ENCODE data around the gene TBX4.
"Not testable (repeated sequence)": the region's sequence is repeated elsewhere in the genome, so short reads cannot be mapped to it uniquely, and the experiment has no call there.

Gene TBX4

DNA sequence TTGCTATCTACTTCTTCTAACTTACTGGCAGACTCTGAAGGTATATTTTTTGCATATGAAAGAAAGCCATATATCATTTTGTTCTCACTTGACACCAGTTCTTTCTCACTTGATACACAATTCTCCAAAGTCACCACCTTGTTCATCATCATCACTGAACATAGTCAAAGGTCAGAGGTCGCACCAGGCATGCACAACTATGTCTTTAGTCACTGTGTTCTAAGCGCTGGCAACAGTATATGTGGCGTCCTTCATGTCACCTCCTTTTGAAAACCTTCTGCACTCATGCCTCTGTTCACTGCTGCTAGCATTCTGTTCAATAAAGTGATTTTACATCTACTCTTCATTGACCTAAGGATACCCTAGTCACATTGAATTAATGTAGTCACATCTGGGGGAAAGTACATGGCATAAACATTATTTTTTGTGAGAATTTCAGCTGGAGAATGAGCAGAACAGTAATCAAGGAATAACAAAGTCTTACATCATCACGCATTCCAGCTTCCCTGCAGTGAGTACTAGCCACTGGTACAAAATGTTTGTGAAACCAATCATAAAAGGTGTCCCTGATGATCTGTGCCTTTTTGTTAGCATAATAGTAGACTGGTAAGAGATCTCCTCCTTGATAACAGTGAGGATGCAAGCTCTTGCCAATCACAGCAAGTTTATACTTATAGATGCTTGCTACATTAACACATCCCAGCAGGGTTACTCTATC lies 20.5 kb upstream of the TBX4 start:
- no peak for DNase-seq

DNA sequence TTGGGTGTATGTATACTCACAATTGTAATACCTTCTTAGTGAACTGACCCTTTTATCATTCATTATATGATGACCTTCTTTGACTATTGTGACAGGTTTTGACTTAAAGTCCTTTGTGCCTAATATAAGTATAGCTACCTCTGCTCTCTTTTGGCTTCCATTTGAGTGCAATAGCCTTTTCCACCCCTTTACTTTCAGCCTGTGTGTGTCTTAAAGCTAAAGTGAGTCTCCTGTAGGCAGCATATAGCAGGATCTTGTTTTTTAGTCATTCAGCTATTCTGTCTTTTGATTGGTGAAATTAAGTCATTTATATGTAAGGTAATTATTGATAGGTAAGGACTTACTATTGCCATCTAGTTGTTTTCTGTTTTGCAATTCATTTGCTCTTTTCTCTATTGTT lies 15.9 kb upstream of the TBX4 start:
- no peak for DNase-seq

DNA sequence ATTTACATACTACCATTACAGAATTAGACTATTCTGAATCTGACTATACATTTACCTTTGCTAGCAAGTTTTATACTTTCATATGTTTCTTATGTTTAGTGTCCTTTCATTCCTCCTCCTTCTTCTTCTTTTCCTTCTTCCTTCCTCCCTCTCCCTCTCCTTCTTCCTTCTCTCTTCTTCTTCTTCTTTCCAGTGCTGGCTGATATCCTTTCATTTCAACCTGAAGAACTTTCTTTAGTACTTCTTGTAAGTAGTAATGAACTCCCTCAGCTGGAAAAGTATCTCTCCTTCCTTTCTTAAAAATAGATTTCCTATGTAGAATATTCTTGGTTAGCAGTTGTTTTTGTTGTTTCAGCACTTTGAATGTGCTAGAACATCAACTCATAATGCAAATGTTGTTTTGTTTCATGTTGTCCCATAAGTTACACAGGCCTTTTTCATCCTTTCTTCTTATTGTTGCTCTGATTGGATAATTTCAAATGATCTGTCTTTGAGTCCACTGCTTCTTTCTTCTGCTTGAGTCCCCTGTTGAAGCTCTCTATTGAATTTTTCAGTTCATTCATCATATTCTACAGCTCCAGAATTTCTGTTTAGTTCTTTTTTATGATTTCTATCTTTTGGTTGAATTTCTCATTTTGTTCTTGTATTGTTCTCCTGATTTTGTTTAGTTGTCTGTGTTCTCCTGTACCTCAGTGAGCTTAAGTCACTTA lies 15.1 kb upstream of the TBX4 start:
- DNase-seq: no peak

DNA sequence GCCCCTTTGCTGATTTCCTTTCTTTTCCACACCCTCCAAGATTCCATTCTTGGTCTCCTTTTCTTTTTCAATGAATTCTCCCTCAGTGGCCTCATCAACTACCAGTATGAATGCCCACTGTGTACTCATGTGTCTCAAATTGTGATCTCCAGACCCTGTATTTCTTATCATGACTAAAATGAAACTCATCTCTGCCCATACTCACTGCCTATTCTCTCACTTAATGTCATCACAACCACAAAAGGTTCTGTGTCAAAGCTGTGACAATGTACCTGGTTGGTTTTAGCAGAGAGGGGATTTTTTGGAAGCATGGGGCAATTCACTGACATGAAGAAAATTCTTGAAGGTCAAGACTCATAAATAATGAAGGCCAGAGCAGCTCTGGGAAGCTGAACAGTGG lies 11.5 kb upstream of the TBX4 start:
- DNase-seq: no peak

DNA sequence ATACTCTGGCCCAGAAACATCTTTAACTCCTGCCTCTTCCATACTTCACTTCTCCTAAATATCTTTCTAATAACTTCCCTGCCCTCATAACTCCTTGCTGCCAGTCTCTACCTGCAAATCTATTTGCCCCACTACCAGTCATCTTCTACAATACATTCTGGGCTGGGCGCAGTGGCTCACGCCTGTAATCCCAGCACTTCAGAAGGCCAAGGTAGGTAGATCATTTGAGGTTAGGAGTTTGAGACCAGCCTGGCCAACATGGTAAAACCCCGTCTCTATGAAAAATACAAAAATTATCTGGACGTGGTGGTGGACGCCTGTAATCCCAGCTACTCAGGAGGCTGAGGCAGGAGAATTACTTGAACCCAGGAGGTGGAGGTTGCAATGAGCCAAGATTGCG lies 10.7 kb upstream of the TBX4 start:
- not testable (repeated sequence) for DNase-seq

DNA sequence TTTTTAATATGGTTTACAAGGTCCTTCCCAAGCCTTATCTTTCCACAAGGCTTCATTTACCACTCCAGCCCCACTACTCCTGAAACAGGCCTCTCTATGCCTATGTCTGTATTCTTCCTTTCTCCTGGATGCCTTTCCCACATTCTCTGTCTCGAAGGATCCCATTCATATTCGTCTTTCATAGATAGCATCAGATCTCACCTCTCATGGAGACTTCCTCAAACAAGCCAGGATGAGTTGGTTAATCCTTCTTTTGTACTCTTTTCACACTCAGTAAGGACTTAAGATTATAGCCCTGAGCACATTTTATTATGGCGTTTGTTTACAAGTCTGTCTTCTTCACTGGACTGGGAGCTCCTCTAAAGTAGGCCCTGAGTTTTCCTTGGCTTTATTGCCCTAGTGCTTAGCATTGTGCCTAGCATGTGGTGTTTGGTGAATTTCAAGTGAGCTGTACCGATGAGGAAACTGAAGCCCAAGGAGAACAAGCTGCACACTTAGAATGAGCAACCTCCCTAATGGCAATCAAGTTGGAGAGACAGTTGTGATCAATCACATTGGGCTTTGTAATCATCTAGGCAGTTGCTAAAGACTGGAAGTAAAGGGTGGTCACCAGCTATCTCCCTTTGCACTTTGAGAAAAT lies 10.0 kb upstream of the TBX4 start:
- no peak for DNase-seq

DNA sequence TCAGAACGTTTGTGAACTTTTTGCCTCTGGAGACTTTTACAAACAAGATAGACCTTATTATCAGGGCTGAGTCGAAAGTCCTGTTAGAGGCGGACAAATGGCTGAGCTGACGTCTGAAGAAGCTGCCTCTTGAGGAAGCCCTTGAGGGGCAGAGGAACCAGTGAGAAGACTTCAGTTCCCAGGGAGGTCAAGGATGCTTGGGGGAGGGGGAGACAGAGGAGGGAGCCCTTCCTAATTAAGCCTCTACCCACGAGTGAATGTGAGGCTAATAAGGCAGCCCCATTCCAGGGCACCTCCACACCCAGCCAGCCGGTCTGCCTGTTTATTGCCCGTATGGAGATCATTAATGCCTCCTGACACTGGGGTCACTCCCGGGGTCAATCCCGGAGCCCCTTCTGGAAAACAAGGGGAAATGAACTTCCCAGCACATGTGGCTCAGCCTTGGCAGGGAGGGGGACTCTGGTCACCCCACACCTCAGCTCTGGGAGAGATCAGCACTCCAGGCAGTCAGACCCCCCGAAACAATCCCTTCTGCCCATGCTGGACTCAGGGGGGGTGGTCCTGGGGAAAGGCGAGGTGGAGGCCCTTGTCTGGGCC lies 9.2 kb upstream of the TBX4 start:
- no peak for DNase-seq

DNA sequence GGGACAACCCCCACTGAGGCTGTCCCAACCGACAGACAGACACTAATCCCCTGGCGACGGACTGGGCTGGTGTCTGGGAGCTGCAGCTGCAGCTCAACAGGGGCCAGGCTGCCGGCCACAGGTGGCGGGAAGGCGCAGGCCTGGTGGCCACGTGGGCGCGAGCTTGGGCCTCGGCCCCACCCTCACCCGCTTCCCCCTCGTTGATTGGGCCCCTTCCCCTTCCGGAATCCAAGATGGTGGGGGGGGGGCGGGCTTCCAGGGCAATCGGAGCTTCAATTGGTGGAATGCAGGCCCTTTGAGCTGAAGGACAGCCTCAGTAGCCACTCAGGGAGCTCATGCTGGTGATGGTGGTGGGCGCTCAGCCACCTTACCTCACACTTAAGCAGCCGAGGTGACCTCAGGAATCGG lies 8.7 kb upstream of the TBX4 start:
- DNase-seq: no peak

DNA sequence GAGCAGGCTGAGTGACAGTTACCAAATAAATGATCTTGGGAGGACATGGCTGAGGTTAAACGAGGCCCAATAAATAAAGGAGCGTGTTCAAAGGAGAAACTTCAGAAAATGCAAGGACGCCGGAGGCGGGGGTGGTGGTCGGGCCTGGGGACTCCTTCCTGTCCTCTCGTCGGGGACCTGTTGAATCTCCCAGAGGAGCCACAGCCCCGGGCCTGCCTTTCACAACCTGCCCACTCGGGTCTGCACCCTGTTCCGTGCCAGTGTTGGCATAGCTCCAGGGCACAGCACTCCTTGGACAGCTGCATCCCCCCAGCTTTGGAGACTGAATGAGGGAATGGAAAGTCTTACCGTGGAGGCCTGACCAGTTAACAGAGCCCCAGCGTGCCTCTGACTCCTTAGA lies 8.1 kb upstream of the TBX4 start:
- DNase-seq: no peak

DNA sequence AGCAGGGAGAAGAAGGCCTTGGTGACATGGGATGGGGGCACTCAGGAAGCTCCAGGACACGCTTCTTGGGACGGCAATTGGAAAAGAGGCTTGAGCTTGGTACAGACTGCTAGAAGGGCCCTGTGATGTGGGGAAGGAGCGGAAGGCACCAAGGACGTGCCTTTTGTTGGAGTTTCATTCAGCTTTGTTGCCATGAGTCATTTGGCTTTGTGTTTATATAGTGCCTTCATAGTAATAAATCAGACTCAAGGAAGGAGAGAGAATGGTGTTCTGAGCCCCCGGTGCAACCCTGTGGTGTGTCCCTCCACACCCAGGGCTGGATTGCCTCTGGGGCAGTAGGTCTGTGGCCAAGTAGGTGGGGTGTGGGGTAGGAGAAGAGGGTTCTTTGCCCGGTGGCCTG lies 7.4 kb upstream of the TBX4 start:
- no peak for DNase-seq

DNA sequence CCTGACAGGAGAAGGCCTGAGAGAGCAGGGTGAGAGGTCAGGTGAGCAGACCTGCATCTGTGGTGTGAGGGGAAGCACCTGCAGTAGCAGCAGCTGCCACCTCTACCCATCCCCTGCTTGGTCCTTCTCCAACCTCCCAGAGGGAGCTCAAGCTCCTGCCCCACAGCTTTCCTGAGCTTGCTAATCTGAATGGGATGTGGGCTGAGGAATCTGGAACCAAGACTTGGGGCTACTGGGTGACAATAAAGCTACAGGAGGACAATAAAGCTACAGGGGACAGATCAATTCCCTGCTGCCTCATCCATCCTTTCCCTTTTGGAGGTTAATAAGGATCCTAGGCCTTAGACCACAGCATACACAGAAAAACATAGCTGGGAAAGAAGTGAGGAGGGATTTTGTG lies 4.9 kb upstream of the TBX4 start:
- no peak for DNase-seq

DNA sequence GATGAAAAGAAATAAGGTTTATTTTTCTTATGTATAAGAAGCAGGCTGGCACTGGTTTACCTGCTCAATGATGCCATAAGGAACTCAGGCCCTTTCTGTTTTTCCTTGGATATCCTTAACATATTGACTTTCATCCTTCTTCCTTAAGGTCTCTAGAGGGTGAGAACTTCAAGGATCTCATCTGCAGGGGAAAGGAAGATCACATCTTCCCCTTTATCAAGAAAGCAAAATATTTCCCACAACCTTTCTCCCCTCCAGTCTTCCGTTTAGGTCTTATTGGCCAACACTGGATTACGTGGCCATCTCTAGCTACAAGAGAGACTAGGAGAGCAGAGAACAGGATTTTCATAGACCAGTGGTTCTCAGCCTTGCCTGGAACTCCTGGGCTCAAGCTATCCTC lies 4.2 kb upstream of the TBX4 start:
- no peak for DNase-seq

DNA sequence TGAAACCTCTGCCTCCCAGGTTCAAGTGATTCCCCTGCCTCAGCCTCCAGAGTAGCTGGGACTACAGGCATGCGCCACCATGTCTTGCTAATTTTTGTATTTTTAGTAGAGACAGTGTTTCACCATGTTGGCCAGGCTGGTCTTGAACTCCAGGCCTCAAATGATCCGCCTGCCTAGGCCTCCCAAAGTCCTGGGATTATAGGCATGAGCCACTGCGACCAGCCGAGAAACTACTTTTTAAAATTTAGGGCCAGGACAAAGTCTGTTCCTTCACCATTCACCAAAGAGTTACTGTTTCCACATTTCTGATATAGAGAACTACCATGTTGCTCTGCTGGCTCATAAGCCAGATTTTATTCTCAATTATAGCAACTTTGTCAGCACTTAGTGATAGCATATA lies 3.1 kb upstream of the TBX4 start:
- DNase-seq: not testable (repeated sequence)

DNA sequence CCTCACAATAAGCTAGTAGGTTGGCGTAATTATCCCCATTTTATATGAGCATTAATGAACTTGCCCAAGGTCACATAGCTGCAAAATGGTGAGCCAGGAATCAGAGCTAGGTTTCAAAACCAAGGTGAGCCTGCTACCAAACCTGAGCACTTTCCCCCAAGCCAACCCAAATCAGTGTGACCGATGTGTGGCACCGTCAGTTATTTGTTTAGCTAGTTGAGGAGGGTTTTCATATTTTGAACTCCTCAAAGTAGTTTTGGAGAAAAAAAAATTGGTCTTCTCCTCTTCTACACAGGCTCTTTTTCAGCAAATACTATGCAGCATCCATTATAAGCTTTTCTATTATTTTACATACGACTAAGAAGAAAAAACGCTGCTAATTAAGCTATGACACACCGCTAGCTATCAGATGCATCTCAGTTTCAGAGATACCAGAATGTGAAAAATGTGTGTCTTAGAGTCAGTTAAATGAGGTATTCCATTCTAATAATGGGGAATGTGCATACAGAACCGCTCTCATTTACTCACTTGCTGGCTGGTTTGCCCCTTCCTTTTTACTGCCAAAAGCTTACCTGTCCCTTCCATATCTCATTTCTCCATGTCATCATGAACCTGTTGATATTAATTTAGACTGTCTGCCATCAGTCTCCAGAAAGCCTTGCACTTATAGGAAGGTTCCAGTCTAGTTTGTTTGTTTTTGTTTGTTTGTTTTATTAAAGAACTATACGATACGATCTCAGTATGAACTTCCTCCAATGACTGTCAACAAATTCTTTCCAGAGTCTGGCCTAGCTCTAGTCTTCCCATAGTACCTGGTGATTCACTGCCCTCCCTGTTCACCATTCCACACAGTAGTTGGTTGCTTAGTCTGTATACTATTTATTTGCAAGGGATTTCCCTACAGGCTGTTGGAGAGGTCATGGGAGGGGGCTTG lies 2.2 kb upstream of the TBX4 start:
- no peak for DNase-seq

DNA sequence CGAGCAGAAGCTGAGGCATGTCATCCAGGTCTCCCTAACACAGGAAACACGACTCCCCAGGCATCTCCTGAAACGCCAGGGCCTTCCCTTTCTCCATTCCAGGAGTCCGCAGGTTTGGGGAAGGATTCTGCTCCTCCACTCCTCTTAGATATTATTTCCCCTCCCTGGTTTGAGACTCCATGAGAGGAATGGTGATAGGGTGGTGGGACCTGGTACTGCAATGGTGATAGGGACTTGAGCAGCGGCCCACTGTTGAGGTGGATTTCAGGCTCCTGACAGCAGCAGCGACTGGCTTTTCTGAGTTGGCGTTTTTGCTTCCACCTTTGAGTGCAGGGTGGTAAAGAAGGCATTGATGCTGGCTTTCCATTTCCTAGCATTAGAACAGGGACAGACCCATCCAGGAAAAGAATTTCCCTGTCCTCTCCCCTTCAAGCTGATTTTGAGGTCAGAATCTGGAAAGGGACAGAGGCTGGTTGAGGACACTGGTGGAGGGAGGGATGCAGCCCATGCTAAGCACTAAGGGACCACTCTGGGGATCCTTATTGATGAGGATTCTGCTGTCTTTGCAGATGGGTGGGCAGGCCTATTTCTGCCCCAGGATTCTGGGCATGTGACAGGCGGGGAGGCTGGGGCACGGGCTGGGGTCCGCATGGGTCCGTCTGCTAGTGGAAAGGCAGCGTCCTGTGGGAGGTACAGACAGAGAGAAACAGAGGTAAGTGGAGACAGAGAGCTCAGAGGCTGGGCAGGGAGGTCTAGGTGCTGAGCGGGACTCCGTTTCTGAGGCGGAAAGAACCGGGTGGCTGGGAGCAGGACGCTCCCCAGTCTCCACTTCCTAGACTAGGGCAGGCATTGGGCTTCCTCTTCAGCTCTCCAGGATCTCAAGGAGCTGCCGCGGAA lies 1.3 kb upstream of the TBX4 start:
- DNase-seq: no peak

DNA sequence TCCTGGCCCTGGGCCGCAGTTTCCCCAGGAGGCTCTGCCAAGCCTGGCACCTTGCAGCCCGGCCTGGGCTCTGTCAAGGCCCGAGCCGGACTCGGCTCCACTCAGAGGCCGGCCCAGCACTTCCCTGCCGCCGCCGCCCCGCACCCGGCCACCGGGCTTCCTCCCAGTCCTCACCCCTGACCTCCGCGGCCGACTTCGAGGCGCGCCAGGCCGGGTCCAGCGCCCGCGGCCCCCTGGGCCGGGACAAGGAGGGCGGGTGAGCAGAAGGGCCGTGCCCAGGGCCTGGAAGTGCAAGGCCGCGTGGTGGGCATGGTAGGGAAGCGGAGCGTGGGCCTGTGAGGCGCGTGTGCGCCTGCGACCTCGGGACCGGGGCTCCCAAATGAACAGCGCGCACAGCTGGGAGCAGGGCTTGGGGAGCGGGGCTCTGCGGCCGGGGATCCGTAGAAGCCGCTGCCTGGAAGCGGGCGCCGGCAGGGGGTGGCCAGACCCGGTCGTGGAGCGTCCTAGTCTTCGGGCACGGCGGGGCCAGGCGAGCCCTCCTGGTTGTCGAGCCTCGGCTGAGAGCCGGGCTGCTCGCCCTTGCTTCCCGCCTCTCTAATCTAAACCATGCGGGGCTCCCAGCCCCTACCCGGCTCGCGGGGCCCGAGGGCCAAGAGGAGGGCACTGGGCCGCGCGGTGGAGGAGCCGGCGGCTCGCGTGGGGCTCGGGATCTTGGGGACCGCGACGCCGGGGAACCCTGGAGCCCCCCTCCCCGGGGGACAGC lies 503 bp upstream of the TBX4 start:
- DNase-seq: no peak

DNA sequence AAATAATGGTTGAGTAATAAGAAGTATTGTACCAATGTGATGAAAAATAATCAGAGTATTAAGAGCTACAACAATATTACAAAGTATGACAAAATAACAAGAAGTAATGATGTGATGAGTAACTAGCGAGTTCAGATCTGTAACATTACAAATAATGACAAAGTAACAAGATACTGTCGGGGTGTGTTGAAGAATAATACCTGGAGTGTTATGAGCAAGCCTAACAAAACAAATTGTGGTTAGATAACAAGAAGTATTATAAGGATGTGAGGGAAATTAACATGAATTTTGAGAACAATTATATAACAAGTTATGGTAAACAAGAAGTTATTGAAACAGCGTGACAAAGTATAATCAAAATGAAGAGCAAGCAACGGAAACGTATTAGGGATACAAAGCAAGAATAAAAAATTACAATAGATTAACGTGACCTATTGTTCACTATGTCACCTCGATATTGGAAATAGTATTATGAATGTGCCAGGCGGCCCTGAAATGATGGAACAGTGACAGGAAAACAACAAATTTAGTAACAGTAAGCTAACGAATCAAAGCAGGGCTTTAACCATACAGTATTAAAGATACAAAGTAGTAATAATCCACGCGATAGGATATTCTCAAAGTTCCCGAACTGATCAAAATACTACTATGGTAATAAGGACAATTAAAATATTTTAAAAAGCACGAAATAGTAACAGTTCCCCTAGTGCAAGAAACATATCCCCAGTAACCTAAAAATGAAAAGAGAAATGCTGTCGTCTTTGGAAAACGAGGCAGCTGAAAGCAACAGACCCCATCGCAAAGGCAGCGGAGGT lies 1.6 kb downstream of the TBX4 start:
- no peak for DNase-seq

DNA sequence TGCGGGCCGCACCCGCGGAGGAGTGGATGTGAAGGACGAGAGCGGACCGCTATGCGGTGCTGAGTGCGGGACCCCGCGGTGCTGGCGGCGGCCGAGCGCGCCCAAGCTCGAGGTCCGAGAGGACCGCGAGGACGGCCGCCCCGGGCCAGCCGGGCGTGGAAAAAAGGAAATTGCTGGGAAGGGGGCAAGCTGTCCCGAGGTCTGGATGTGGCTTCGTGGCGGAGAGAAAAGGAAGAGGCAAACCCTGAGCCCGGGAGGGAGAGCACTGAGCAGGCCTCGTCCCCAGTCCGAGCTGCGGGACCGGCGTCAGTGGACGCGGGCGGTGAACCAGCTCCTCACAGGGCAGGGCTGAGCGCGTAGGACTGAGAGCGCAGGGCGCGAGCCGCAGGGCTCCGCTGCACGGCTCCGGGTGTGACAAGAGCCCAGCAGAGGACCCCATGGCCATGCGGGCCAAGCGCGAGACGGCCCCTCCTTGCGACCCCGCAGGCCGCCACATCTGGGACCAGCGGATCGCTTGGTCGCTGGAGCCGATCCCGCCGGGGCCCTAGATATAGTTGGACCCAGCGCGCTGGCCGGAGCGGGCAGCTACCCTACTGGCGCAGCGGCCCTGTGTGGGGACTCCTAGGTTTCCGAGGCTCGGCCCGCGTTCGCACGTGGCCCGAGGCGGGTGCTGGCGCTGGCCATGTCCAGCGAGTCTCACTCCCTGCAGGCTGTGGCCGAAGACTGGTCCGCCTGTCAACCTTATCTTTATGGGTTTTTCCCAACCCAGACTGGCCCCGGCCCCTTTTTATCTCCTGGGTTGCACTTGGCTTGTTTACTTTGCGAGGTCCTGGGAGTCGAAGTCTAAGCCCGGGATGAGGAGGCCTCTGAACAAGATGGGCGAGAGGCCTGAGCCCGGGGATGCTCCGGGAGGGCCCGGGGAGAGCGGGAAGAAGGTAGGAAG lies 2.4 kb downstream of the TBX4 start:
- DNase-seq: no peak
